GM23248 (cell line): Measurements from ENCODE around the gene ACADSB. TPM values are rescaled to one million over a fixed set of nuclear protein-coding genes. Genes with fewer than 3 reads are reported as not detected.

Experiments used
- DNase-seq: peaks from one replicate; pipeline ENCODE4 v3.0.0-alpha.2; 2015
- H2AFZ ChIP-seq: fragments of 200-600 bp; sonication (generic); 2 replicates; pipeline ENCODE4 v1.6.1; 2016; ENCODE audit warnings: antibody characterized with exemption
- H3F3A ChIP-seq: fragments of 200-600 bp; sonication (generic); 2 replicates; pipeline ENCODE4 v1.6.1; 2016; ENCODE audit warnings: mild to moderate bottlenecking, antibody characterized with exemption, mixed run types; ENCODE audit not compliant: insufficient read depth
- H3K27ac ChIP-seq: fragments of 200-600 bp; sonication (generic); 2 replicates; pipeline ENCODE4 v1.5.1; 2016; ENCODE audit warnings: mild to moderate bottlenecking
- H3K27me3 ChIP-seq: fragments of 200-600 bp; sonication (generic); replicated peaks from 2 replicates; pipeline ENCODE4 v1.6.1; 2016; ENCODE audit warnings: mild to moderate bottlenecking; ENCODE audit not compliant: insufficient read depth
- H3K36me3 ChIP-seq: fragments of 200-600 bp; sonication (generic); 2 replicates; pipeline ENCODE4 v1.6.1; 2016; ENCODE audit warnings: low read depth, mild to moderate bottlenecking
- H3K4me1 ChIP-seq: fragments of 200-600 bp; sonication (generic); 2 replicates; pipeline ENCODE4 v1.6.1; 2016; ENCODE audit warnings: mild to moderate bottlenecking; ENCODE audit not compliant: insufficient read depth
- H3K4me2 ChIP-seq: fragments of 200-600 bp; sonication (generic); one replicate; pipeline ENCODE4 v1.6.1; 2016; ENCODE audit warnings: mild to moderate bottlenecking; ENCODE audit not compliant: unreplicated experiment
- H3K4me3 ChIP-seq: fragments of 200-600 bp; sonication (generic); 2 replicates; pipeline ENCODE4 v1.5.1; 2016; ENCODE audit warnings: mild to moderate bottlenecking
- H3K79me2 ChIP-seq: fragments of 200-600 bp; sonication (generic); 2 replicates; pipeline ENCODE4 v1.6.1; 2016; ENCODE audit warnings: mild to moderate bottlenecking; ENCODE audit not compliant: insufficient read depth
- H3K9ac ChIP-seq: fragments of 200-600 bp; sonication (generic); 2 replicates; pipeline ENCODE4 v1.6.1; 2016; ENCODE audit warnings: mild to moderate bottlenecking
- H3K9me2 ChIP-seq: fragments of 200-600 bp; sonication (generic); 2 replicates; pipeline ENCODE4 v1.6.1; 2016; ENCODE audit warnings: mixed run types, mild to moderate bottlenecking, moderate library complexity; ENCODE audit not compliant: insufficient read depth
- H3K9me3 ChIP-seq: fragments of 200-600 bp; sonication (generic); one replicate; pipeline ENCODE4 v1.6.1; 2017; ENCODE audit warnings: low read depth
- H4K20me1 ChIP-seq: fragments of 200-600 bp; sonication (generic); 2 replicates; pipeline ENCODE4 v1.6.0; 2016; ENCODE audit not compliant: insufficient read depth
- EZH2 ChIP-seq: fragments of 200-600 bp; sonication (generic); IDR thresholded peaks from 2 replicates; pipeline ENCODE4 v1.6.1; 2018; ENCODE audit warnings: antibody characterized with exemption, mild to moderate bottlenecking; ENCODE audit not compliant: insufficient read depth, poor library complexity, severe bottlenecking
- EZH2phosphoT487 ChIP-seq: fragments of 200-600 bp; sonication (generic); IDR thresholded peaks from 2 replicates; pipeline ENCODE4 v1.6.1; 2018; ENCODE audit warnings: antibody characterized with exemption, moderate library complexity, mild to moderate bottlenecking, low read depth; ENCODE audit not compliant: insufficient read depth
- WGBS, 2 experiments: methylation state at CpG; one replicate each; pipeline ENCODE4 v1.1.6; 2015 to 2017; ENCODE audit warnings: low lambda C conversion rate in 2 of 2, low coverage in 1 of 2; ENCODE audit errors: missing lambda C conversion rate in 2 of 2; 5-methylcytosine and 5-hydroxymethylcytosine counted together
- in situ Hi-C: fragments of 300-500 bp; cut with MboI; formaldehyde crosslinking; loops from 2 replicates; pipeline ENCODE4 v1.15.0; 2020
- polyA plus RNA-seq: library from polyadenylated mRNA; unstranded; fragments of >200 nt; fragmentation: Nextera tagmentation; extraction: Ambion mirVana; gene quantifications from 2 replicates; pipeline ENCODE4 v1.2.1, GENCODE V29; 2016
- total RNA-seq: library from RNA; depleted of rRNA; stranded (reverse); fragments of >200 nt; shearing (Covaris generic); gene quantifications from 2 replicates; pipeline ENCODE4 v1.2.3, GENCODE V29; 2014; rRNA removed

The ACADSB gene
- total and polyA plus RNA-seq, 2 experiments from 2014 or later, result 3.7 to 10.5 TPM

- H3K4me1 ChIP-seq, result no peaks in the 10 kb centered on the region
- H3K27me3 ChIP-seq, result peaks cover 5% of the 10 kb centered on the region; the same call in 1 of the 2 replicates
- no peaks in the 10 kb centered on the region for H3K9me2 ChIP-seq
- no peaks in the 10 kb centered on the region for H3K36me3 ChIP-seq
- 0% methylated on average over 1 to 2 of the region's 2 CpGs for WGBS, 2 experiments
- no peaks in the 10 kb centered on the region for H4K20me1 ChIP-seq
- no peak for DNase-seq
- H3K4me3 ChIP-seq, result no peak overlapping the region
- H3F3A ChIP-seq, result no peaks in the 10 kb centered on the region
- no peak overlapping the region for H3K4me2 ChIP-seq
- in situ Hi-C loops, result no loop called here
- H2AFZ ChIP-seq, result no peak overlapping the region
- no peak overlapping the region for H3K9ac ChIP-seq
- no peak overlapping the region for H3K27ac ChIP-seq
- no peaks in the 10 kb centered on the region for H3K79me2 ChIP-seq
- no peaks in the 10 kb centered on the region for H3K9me3 ChIP-seq
- TF ChIP-seq EZH2 (no peak), EZH2phosphoT487 (no peak)
Measured at GRCh38 chr10:123102673-123103072, 93.9 kb downstream of the ACADSB start.

GRCh38 chr10:123103944-123104343 is 95.1 kb downstream of the ACADSB start:
- H3K4me2 ChIP-seq, result no peak overlapping the region
- no peak overlapping the region for H3K4me3 ChIP-seq
- no peaks in the 10 kb centered on the region for H3K36me3 ChIP-seq
- no peak for DNase-seq
- H2AFZ ChIP-seq, result no peak overlapping the region
- no peaks in the 10 kb centered on the region for H3F3A ChIP-seq
- H3K27me3 ChIP-seq, result peaks cover 5% of the 10 kb centered on the region; the same call in 1 of the 2 replicates
- no peaks in the 10 kb centered on the region for H3K79me2 ChIP-seq
- 28 to 30% methylated on average over 9 of the region's 9 CpGs for WGBS, 2 experiments
- no peak overlapping the region for H3K27ac ChIP-seq
- no peaks in the 10 kb centered on the region for H3K4me1 ChIP-seq
- no peaks in the 10 kb centered on the region for H3K9me2 ChIP-seq
- no peaks in the 10 kb centered on the region for H3K9me3 ChIP-seq
- in situ Hi-C loops, result no loop called here
- H3K9ac ChIP-seq, result no peak overlapping the region
- H4K20me1 ChIP-seq, result no peaks in the 10 kb centered on the region
- no peak for TF ChIP-seq EZH2phosphoT487
- no peak for TF ChIP-seq EZH2

Other genes with a start within 250 kb of the ACADSB start
- 0.11 and 0.13 TPM in 2 replicates for gene CUZD1, start 163.1 kb upstream of the ACADSB start, total RNA-seq
- gene CUZD1, start 163.1 kb upstream of the ACADSB start, polyA plus RNA-seq, result 0.22 and 0.31 TPM in 2 replicates
- 3.3 and 3.8 TPM in 2 replicates for gene FAM24B, start 129.4 kb upstream of the ACADSB start, total RNA-seq
- 5.7 and 7.0 TPM in 2 replicates for gene FAM24B, start 129.4 kb upstream of the ACADSB start, polyA plus RNA-seq
- gene FAM24A, start 98.4 kb upstream of the ACADSB start, total RNA-seq, result not detected in 2 replicates
- not detected in 2 replicates for gene FAM24A, start 98.4 kb upstream of the ACADSB start, polyA plus RNA-seq
- gene C10orf88, start 54.8 kb upstream of the ACADSB start, total RNA-seq, result 8.8 and 15.0 TPM in 2 replicates
- 12.0 and 12.5 TPM in 2 replicates for gene C10orf88, start 54.8 kb upstream of the ACADSB start, polyA plus RNA-seq
- 1.4 and 4.9 TPM in 2 replicates for gene PSTK, start 28.6 kb upstream of the ACADSB start, total RNA-seq
- 7.0 and 7.1 TPM in 2 replicates for gene PSTK, start 28.6 kb upstream of the ACADSB start, polyA plus RNA-seq
- 2.7 and 4.2 TPM in 2 replicates for gene IKZF5, start 211 bp upstream of the ACADSB start, total RNA-seq
- 9.0 and 10.1 TPM in 2 replicates for gene IKZF5, start 211 bp upstream of the ACADSB start, polyA plus RNA-seq
- gene HMX3, start 127.0 kb downstream of the ACADSB start, total RNA-seq, result not detected in 2 replicates
- gene HMX3, start 127.0 kb downstream of the ACADSB start, polyA plus RNA-seq, result not detected in 2 replicates
- not detected in 2 replicates for gene HMX2, start 139.1 kb downstream of the ACADSB start, total RNA-seq
- not detected in 2 replicates for gene HMX2, start 139.1 kb downstream of the ACADSB start, polyA plus RNA-seq
- 163 and 170 TPM in 2 replicates for gene BUB3, start 145.4 kb downstream of the ACADSB start, total RNA-seq
- 154 and 158 TPM in 2 replicates for gene BUB3, start 145.4 kb downstream of the ACADSB start, polyA plus RNA-seq